Measurements from ENCODE around the gene RAB4B.

DNA sequence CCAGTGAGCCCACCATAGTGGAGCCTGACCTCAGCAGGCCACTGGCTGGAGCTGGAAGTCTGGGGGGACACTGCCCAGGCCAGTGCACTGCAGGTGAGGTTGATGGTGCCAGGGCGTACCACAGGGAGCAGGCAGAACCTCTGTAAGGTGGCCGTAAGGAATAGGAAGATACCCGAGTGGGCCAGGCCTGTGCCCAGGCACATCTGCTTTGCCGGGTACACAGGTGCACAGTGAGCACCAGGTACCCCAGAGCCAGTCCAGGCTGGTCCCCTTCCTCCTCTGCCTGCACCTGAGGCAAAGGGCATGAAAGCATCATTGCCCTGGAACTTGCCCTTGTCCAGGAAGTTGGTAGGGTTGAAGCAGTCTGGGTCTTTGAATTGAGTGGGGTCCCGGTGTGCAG lies 30.4 kb downstream of the RAB4B start:
- no peak for TF ChIP-seq POLR2A (IDR thresholded peaks at IDR 0.05)
- no peak for TF ChIP-seq EP300 (IDR thresholded peaks at IDR 0.05)
